HepG2 (cell line): ENCODE measurements around the gene ST3GAL5. TPM values are rescaled to one million over a fixed set of nuclear protein-coding genes. Genes with fewer than 3 reads are reported as not detected.

ENCODE experiments used
- ATAC-seq: fragments of 200-7000 bp; cut with Tn5 transposase; 3 replicates; pipeline ENCODE4 v1.9.1; 2020; ENCODE audit warnings: mild to moderate bottlenecking, moderate library complexity
- BruUV-seq: library from RNA; stranded (reverse); fragments of 400-500 nt; replicated peaks from 2 replicates; lab custom pipeline; 2021; lab: Mats Ljungman, UMichigan
- CTCF ChIA-PET: fragments of 300-600 bp; formaldehyde crosslinking; extraction: SDS; loops from one replicate; lab custom pipeline; 2021; ENCODE audit warnings: low total read pairs, inconsistent platforms, low intra/inter-chr PET ratio; lab: Yijun Ruan, JAX
- POLR2A ChIA-PET: fragments of 350-600 bp; sonication (Branson Sonifier 250); formaldehyde crosslinking; loops from one replicate; lab custom pipeline; 2020; ENCODE audit warnings: antibody characterized with exemption, inconsistent platforms; lab: Yijun Ruan, JAX
- DNase-seq: peaks from one replicate; pipeline ENCODE4 v3.0.0-alpha.2; 2015; ENCODE audit warnings: low spot score
- FAIRE-seq: peaks from 3 replicates; lab custom pipeline; 2011; peaks lifted over from hg19 to GRCh38; lab: Jason Lieb, UNC
- H2AFZ ChIP-seq: one replicate; pipeline ENCODE4 v1.6.1; 2011; ENCODE audit warnings: low read length, inconsistent platforms
- H3K27ac ChIP-seq: fragments of 300-600 bp; 3 replicates; pipeline ENCODE4 v1.8.0; 2011; ENCODE audit warnings: mixed run types, mild to moderate bottlenecking, mixed read lengths, low read length, inconsistent platforms; ENCODE audit not compliant: insufficient read depth; ENCODE audit errors: extremely low read length
- H3K27me3 ChIP-seq, 2 experiments: fragments of 200-600 bp in 1 of 2; 2 replicates in 1 of 2; 3 replicates in 1 of 2; pipeline versions ENCODE4 v1.6.0 to v1.8.0; 2011; ENCODE audit warnings: low read length in 2 of 2, mild to moderate bottlenecking in 2 of 2, moderate library complexity in 2 of 2, inconsistent platforms in 1 of 2; ENCODE audit not compliant: insufficient read depth in 2 of 2, control insufficient read depth in 1 of 2
- H3K36me3 ChIP-seq, 2 experiments: fragments of 200-600 bp in 1 of 2; replicated peaks in 1 of 2; 2 replicates in 1 of 2; 3 replicates in 1 of 2; pipeline versions ENCODE4 v1.5.1 to v1.8.0; 2011; ENCODE audit warnings: low read length in 2 of 2, inconsistent platforms in 1 of 2; ENCODE audit not compliant: insufficient read depth in 2 of 2, control insufficient read depth in 1 of 2
- H3K4me1 ChIP-seq: 2 replicates; pipeline ENCODE4 v1.5.1; 2012; ENCODE audit warnings: low read length, inconsistent platforms; ENCODE audit not compliant: insufficient read depth
- H3K4me2 ChIP-seq: 2 replicates; pipeline ENCODE4 v1.6.0; 2011; ENCODE audit warnings: low read depth, low read length, inconsistent platforms
- H3K4me3 ChIP-seq, 3 experiments: fragments of 200-600 bp in 1 of 3; sonication (generic), shearing (Covaris generic) in 1 of 3; replicated peaks in 1 of 3; 2 replicates each; pipeline ENCODE4 v1.5.1; 2011 to 2016; ENCODE audit warnings: low read length in 3 of 3, inconsistent platforms in 2 of 3, low read depth in 2 of 3, mild to moderate bottlenecking in 2 of 3, control low read depth in 1 of 3, mixed read lengths in 1 of 3; ENCODE audit not compliant: insufficient read depth in 1 of 3
- H3K79me2 ChIP-seq: one replicate; pipeline ENCODE4 v1.6.1; 2011; ENCODE audit warnings: low read length, inconsistent platforms; ENCODE audit not compliant: insufficient read depth
- H3K9ac ChIP-seq: 2 replicates; pipeline ENCODE4 v1.6.0; 2011; ENCODE audit warnings: mild to moderate bottlenecking, low read depth, low read length, inconsistent platforms; ENCODE audit not compliant: insufficient read depth
- H3K9me3 ChIP-seq: 2 replicates; pipeline ENCODE4 v1.5.1; 2012; ENCODE audit warnings: mild to moderate bottlenecking, low read length
- H4K20me1 ChIP-seq: 2 replicates; pipeline ENCODE4 v1.6.0; 2011; ENCODE audit warnings: inconsistent platforms, mild to moderate bottlenecking, low read length, moderate library complexity; ENCODE audit not compliant: insufficient read depth
- BCLAF1 ChIP-seq: fragments of 450-650 bp; IDR thresholded peaks from 2 replicates; pipeline ENCODE4 v1.6.1; 2017; ENCODE audit warnings: mild to moderate bottlenecking
- CREB1 ChIP-seq, 2 experiments: fragments of 450-650 bp in 1 of 2; IDR thresholded peaks; 2 replicates each; pipeline ENCODE4 v1.6.1; 2016 to 2017; ENCODE audit warnings: control low read depth in 1 of 2, mild to moderate bottlenecking in 1 of 2, missing compliant biosample characterization in 1 of 2, missing genetic modification characterization in 1 of 2
- CTCF ChIP-seq: sonication (generic); formaldehyde crosslinking; IDR thresholded peaks from 2 replicates; pipeline ENCODE4 v1.5.0; 2020; ENCODE audit warnings: mild to moderate bottlenecking, missing genetic modification reagents, moderate library complexity
- NCOA2 ChIP-seq: sonication (generic); formaldehyde crosslinking; IDR thresholded peaks from 2 replicates; pipeline ENCODE4 v1.8.0; 2022; ENCODE audit warnings: inconsistent platforms
- NR3C1 ChIP-seq: sonication (generic); formaldehyde crosslinking; IDR thresholded peaks from 2 replicates; pipeline ENCODE4 v1.4.0; 2020; ENCODE audit warnings: missing genetic modification reagents
- PHF21A ChIP-seq: sonication (generic); formaldehyde crosslinking; IDR thresholded peaks from 2 replicates; pipeline ENCODE4 v1.5.0; 2020; ENCODE audit warnings: mild to moderate bottlenecking, missing genetic modification reagents
- SMC3 ChIP-seq: IDR thresholded peaks from 2 replicates; pipeline ENCODE4 v1.6.1; 2011; ENCODE audit warnings: low read length, improper control_type of control experiment
- STAG1 ChIP-seq: sonication (generic); formaldehyde crosslinking; IDR thresholded peaks from 2 replicates; pipeline ENCODE4 v1.4.0; 2020; ENCODE audit warnings: missing genetic modification reagents
- ZNF234 ChIP-seq: sonication (generic); formaldehyde crosslinking; conservative IDR thresholded peaks from 2 replicates; pipeline ENCODE4 v1.5.1; 2020; ENCODE audit warnings: mild to moderate bottlenecking, missing genetic modification reagents
- ZNF350 ChIP-seq: sonication (generic); formaldehyde crosslinking; IDR thresholded peaks from 2 replicates; pipeline ENCODE4 v1.4.0; 2020; ENCODE audit warnings: mild to moderate bottlenecking, low read depth, missing genetic modification reagents, borderline replicate concordance
- WGBS: methylation state at CpG from one replicate; pipeline ENCODE4 v1.1.6; 2017; ENCODE audit warnings: low lambda C conversion rate; 5-methylcytosine and 5-hydroxymethylcytosine counted together
- in situ Hi-C: cut with HindIII; loops from 2 replicates; pipeline ENCODE4 v1.10.0; 2017; ENCODE audit warnings: low pct_unique_long_range_greater_than_20kb; ENCODE audit not compliant: extremely low pct_ligation_motif_present
- intact Hi-C: fragments of 100-400 bp; cut with micrococcal nuclease; formaldehyde crosslinking; loops from one replicate; pipeline ENCODE4 v1.10.0; 2022; ENCODE audit not compliant: unreplicated experiment
- polyA plus RNA-seq, 8 experiments: library from polyadenylated mRNA; depleted of rRNA in 3 of 8; stranded (reverse) in 7 of 8; unstranded in 1 of 8; fragments of >200 nt; fragmentation: Illumina TruSeq in 4 of 8; extraction: Trizol in 4 of 8; gene quantifications; 2 replicates each; pipeline versions ENCODE4 v1.2.1 to v1.2.3, GENCODE V29; 2011 to 2016; ENCODE audit warnings: low read depth in 4 of 8, missing spikeins in 1 of 8, mixed read lengths in 1 of 8; ENCODE audit not compliant: insufficient read depth in 1 of 8
- total RNA-seq, 5 experiments: library from RNA; depleted of rRNA; stranded (reverse); fragments of >200 nt; fragmentation: Illumina TruSeq; extraction: Trizol; gene quantifications; 2 replicates each; pipeline ENCODE4 v1.2.3, GENCODE V29; 2016; ENCODE audit warnings: low read depth in 1 of 5

The ST3GAL5 gene
- total and polyA plus RNA-seq, 2 of the 13 experiments (the other 11 are each of a cell fraction or from before 2014, with no cell fraction given), result 1.3 to 2.0 TPM

GRCh38 chr2:85804583-85804982 is 84.2 kb downstream of the ST3GAL5 start:
- no peak for DNase-seq
- intact Hi-C loops, result no loop called here
- Histone ChIP-seq H3K9me3 (no peaks in the 10 kb centered on the region), H3K36me3 (no peaks in the 10 kb centered on the region), H3K4me2 (no peak overlapping the region), H3K79me2 (no peaks in the 10 kb centered on the region), H3K4me3 (no peak overlapping the region), H3K27me3 (no peaks in the 10 kb centered on the region), H4K20me1 (no peaks in the 10 kb centered on the region), H2AFZ (no peak overlapping the region), H3K4me1 (peaks cover 38% of the 10 kb centered on the region), H3K27ac (no peak overlapping the region), H3K9ac (no peak overlapping the region)
- in situ Hi-C loops, result no loop called here
- peak; percentile 37 for TF ChIP-seq STAG1 (CRISPR knock-in tag)
- no peak for TF ChIP-seq ZNF234 (CRISPR knock-in tag)
- no peak for TF ChIP-seq NR3C1
- no peak for TF ChIP-seq BCLAF1
- no peak for TF ChIP-seq CREB1 (IDR thresholded peaks at IDR 0.05)
- TF ChIP-seq CREB1 (CRISPR knock-in tag; IDR thresholded peaks at IDR 0.05), result 0 out of 2 replicates have a peak, but pooled peaks have one; percentile 30
- no peak for TF ChIP-seq ZNF350 (CRISPR knock-in tag)
- TF ChIP-seq PHF21A (CRISPR knock-in tag), result no peak
- no peak for TF ChIP-seq NCOA2 (CRISPR knock-in tag)
- peak; percentile 45; the same call in 1 of the 2 replicates for TF ChIP-seq SMC3
- peak; percentile 45 for TF ChIP-seq CTCF (CRISPR knock-in tag)
- no peak for FAIRE-seq
- CTCF ChIA-PET, result interaction anchor here (1.0 to 2.9 kb wide), 2 partner anchors 51 to 54 kb away, joined by 3 to 13 read pairs; partner anchors contain the start of gene ATOH8
- ATAC-seq, result no peak
- WGBS, result 0% methylated on average over 1 of the region's 1 CpG
- POLR2A ChIA-PET, result no interaction called here
- no TSS peak for BruUV-seq
